NCI-H187 treated with DMSO at 0.1 percent for 48 hours (cell line): ENCODE measurements around the gene LPIN2.
"Not testable (repeated sequence)": the region's sequence is repeated elsewhere in the genome, so short reads cannot be mapped to it uniquely, and the experiment has no call there.

ENCODE experiments used
- DNase-seq: peaks from one replicate; lab custom pipeline; 2025; lab: John Stamatoyannopoulos, UW

The LPIN2 gene

GRCh38 chr18:3013024-3013804, at the start of gene LPIN2:
TSS of gene LPIN2 (minus strand) at chr18:3013144. CDS start at chr18:2960840, 52,304 bp downstream.
- DNase-seq, result peak; percentile 47

- DNase-seq, result no peak
Observed at GRCh38 chr18:3061581-3062312, 48.8 kb upstream of the LPIN2 start.

GRCh38 chr18:3060667-3061580, 48.0 kb upstream of the LPIN2 start:
- DNase-seq, result no peak

- no peak for DNase-seq
Observed at GRCh38 chr18:3059272-3059671, 46.3 kb upstream of the LPIN2 start.

- DNase-seq, result no peak
Observed at GRCh38 chr18:3058328-3059191, 45.6 kb upstream of the LPIN2 start.

GRCh38 chr18:3057526-3057925, 44.6 kb upstream of the LPIN2 start:
- no peak for DNase-seq

- DNase-seq, result no peak
Observed at GRCh38 chr18:3056311-3056710, 43.4 kb upstream of the LPIN2 start.

- no peak for DNase-seq
Observed at GRCh38 chr18:3055816-3056215, 42.9 kb upstream of the LPIN2 start.

GRCh38 chr18:3055186-3055728, 42.3 kb upstream of the LPIN2 start:
- DNase-seq, result no peak

GRCh38 chr18:3054780-3055179, 41.8 kb upstream of the LPIN2 start:
- DNase-seq, result no peak

GRCh38 chr18:3054214-3054613, 41.3 kb upstream of the LPIN2 start:
- no peak for DNase-seq

GRCh38 chr18:3053081-3053480, 40.1 kb upstream of the LPIN2 start:
- DNase-seq, result no peak

- no peak for DNase-seq
Observed at GRCh38 chr18:3052411-3052758, 39.4 kb upstream of the LPIN2 start.

GRCh38 chr18:3051718-3052410, 38.9 kb upstream of the LPIN2 start:
- no peak for DNase-seq

GRCh38 chr18:3049897-3050454, 37.0 kb upstream of the LPIN2 start:
- DNase-seq, result not testable (repeated sequence)

GRCh38 chr18:3048820-3049349, 35.9 kb upstream of the LPIN2 start:
- DNase-seq, result no peak

GRCh38 chr18:3048121-3048520, 35.2 kb upstream of the LPIN2 start:
- DNase-seq, result no peak

- DNase-seq, result no peak
Observed at GRCh38 chr18:3046216-3046808, 33.4 kb upstream of the LPIN2 start.

- DNase-seq, result no peak
Observed at GRCh38 chr18:3044931-3045698, 32.2 kb upstream of the LPIN2 start.
